Cardiac muscle cell (in vitro differentiated cells and primary cell): ENCODE measurements around the gene PRKAA1. TPM values are rescaled to one million over a fixed set of nuclear protein-coding genes. Genes with fewer than 3 reads are reported as not detected.

ENCODE experiments used
- DNase-seq, 2 donors: peaks; one replicate each; pipeline versions ENCODE4 v3.0.0 to v3.0.0-alpha.2; 2010 to 2017; ENCODE audit warnings: low read depth in 1 of 2, low spot score in 1 of 2
- H3K27ac ChIP-seq: fragments of 200-600 bp; sonication (generic); 2 replicates; pipeline ENCODE4 v1.5.1; 2016
- H3K27me3 ChIP-seq: fragments of 200-600 bp; sonication (generic); 2 replicates; pipeline ENCODE4 v1.6.0; 2016; ENCODE audit warnings: control low read depth
- H3K36me3 ChIP-seq: fragments of 200-600 bp; sonication (generic); 2 replicates; pipeline ENCODE4 v1.5.1; 2016; ENCODE audit warnings: control low read depth
- H3K4me1 ChIP-seq: fragments of 200-600 bp; sonication (generic); 2 replicates; pipeline ENCODE4 v1.8.1; 2017; ENCODE audit warnings: low read depth, mild to moderate bottlenecking, mixed run types
- H3K4me3 ChIP-seq: fragments of 200-600 bp; sonication (generic); 2 replicates; pipeline ENCODE4 v1.5.1; 2016; ENCODE audit warnings: mild to moderate bottlenecking
- H3K9me3 ChIP-seq: fragments of 200-600 bp; sonication (generic); 2 replicates; pipeline ENCODE4 v1.5.1; 2017; ENCODE audit warnings: low read depth, mild to moderate bottlenecking, control low read depth
- CTCF ChIP-seq: IDR thresholded peaks from 2 replicates; pipeline ENCODE4 v1.5.1; 2012; ENCODE audit warnings: low read depth, mild to moderate bottlenecking, low read length
- polyA plus RNA-seq: library from polyadenylated mRNA; unstranded; fragments of >200 nt; fragmentation: Nextera tagmentation; extraction: Ambion mirVana; gene quantifications from 2 replicates; pipeline ENCODE4 v1.2.1, GENCODE V29; 2016
- total RNA-seq: library from RNA; depleted of rRNA; stranded (reverse); fragments of >200 nt; gene quantifications from 2 replicates; pipeline ENCODE4 v1.2.3, GENCODE V29; 2016

Gene PRKAA1
- total and polyA plus RNA-seq, 2 experiments from 2014 or later = 22.6 to 26.1 TPM

- H3K4me3 ChIP-seq = no peak overlapping the region
- DNase-seq = no peak
- no peaks in the 10 kb centered on the region for H3K36me3 ChIP-seq
- no peaks in the 10 kb centered on the region for H3K4me1 ChIP-seq
- H3K27me3 ChIP-seq = no peaks in the 10 kb centered on the region
- TF ChIP-seq CTCF = no peak
- no peak overlapping the region for H3K27ac ChIP-seq
- no peaks in the 10 kb centered on the region for H3K9me3 ChIP-seq
These were observed 15.6 kb upstream of the PRKAA1 start for GRCh38 chr5:40813698-40814281.

- Histone ChIP-seq H3K9me3 (no peaks in the 10 kb centered on the region), H3K36me3 (no peaks in the 10 kb centered on the region), H3K27me3 (no peaks in the 10 kb centered on the region), H3K4me3 (no peak overlapping the region), H3K27ac (no peak overlapping the region), H3K4me1 (no peaks in the 10 kb centered on the region)
- no peak for DNase-seq
- no peak for TF ChIP-seq CTCF
These were observed 14.0 kb upstream of the PRKAA1 start for GRCh38 chr5:40812125-40812524.

- H3K27ac ChIP-seq = no peak overlapping the region
- H3K9me3 ChIP-seq = no peaks in the 10 kb centered on the region
- peaks cover 8% of the 10 kb centered on the region for H3K4me1 ChIP-seq
- H3K36me3 ChIP-seq = no peaks in the 10 kb centered on the region
- H3K4me3 ChIP-seq = no peak overlapping the region
- H3K27me3 ChIP-seq = no peaks in the 10 kb centered on the region
- no peak for DNase-seq
- no peak for TF ChIP-seq CTCF
These were observed 3.8 kb upstream of the PRKAA1 start for GRCh38 chr5:40801771-40802562.

- no peak for TF ChIP-seq CTCF
- peak in 1 of 2 donors; percentile 48 for DNase-seq
- Histone ChIP-seq H3K27me3 (no peaks in the 10 kb centered on the region), H3K27ac (no peak overlapping the region), H3K9me3 (no peaks in the 10 kb centered on the region), H3K4me3 (peak overlapping the region; percentile 87), H3K4me1 (peaks cover 8% of the 10 kb centered on the region), H3K36me3 (no peaks in the 10 kb centered on the region)
These were observed 1.1 kb upstream of the PRKAA1 start for GRCh38 chr5:40799258-40799657.

GRCh38 chr5:40798801-40799210 is 632 bp upstream of the PRKAA1 start:
- H3K4me1 ChIP-seq = peaks cover 8% of the 10 kb centered on the region
- no peak for TF ChIP-seq CTCF

More at GRCh38 chr5:40798801-40799210, 632 bp upstream of the PRKAA1 start:
- H3K4me3 ChIP-seq = peak overlapping the region; percentile 87
- H3K27me3 ChIP-seq = no peaks in the 10 kb centered on the region
- H3K9me3 ChIP-seq = no peaks in the 10 kb centered on the region
- H3K36me3 ChIP-seq = no peaks in the 10 kb centered on the region
- DNase-seq = no peak
- H3K27ac ChIP-seq = peak overlapping the region; percentile 64
